Thymus (tissue), 14 donors: ENCODE measurements around the gene DELE1. TPM values are rescaled to one million over a fixed set of nuclear protein-coding genes. Genes with fewer than 3 reads are reported as not detected.

Experiments used
- DNase-seq, 9 donors: peaks; one replicate each; pipeline ENCODE4 v3.0.0-alpha.2; 2013; ENCODE audit warnings: low spot score in 9 of 9, low read depth in 6 of 9, missing footprints in 1 of 9
- H3K27ac ChIP-seq, 2 donors: one replicate each; pipeline ENCODE4 v1.5.1; 2013; ENCODE audit warnings: control low read depth in 1 of 2, low read depth in 1 of 2, low read length in 1 of 2, mild to moderate bottlenecking in 1 of 2, moderate library complexity in 1 of 2
- H3K27me3 ChIP-seq, 2 donors: one replicate each; pipeline ENCODE4 v1.5.1; 2013; ENCODE audit warnings: low read length in 1 of 2; ENCODE audit not compliant: control insufficient read depth in 2 of 2, insufficient read depth in 1 of 2
- H3K36me3 ChIP-seq, 2 donors: one replicate each; pipeline ENCODE4 v1.5.1; 2013; ENCODE audit warnings: low read length in 1 of 2, mild to moderate bottlenecking in 1 of 2, moderate library complexity in 1 of 2; ENCODE audit not compliant: control insufficient read depth in 2 of 2, insufficient read depth in 2 of 2
- H3K4me1 ChIP-seq, 2 donors: one replicate each; pipeline ENCODE4 v1.5.1; 2013; ENCODE audit warnings: low read length in 2 of 2; ENCODE audit not compliant: control insufficient read depth in 2 of 2, insufficient read depth in 2 of 2
- H3K4me3 ChIP-seq, 2 donors: one replicate each; pipeline ENCODE4 v1.5.1; 2013; ENCODE audit warnings: low read length in 2 of 2, control low read depth in 1 of 2, mild to moderate bottlenecking in 1 of 2
- H3K9me3 ChIP-seq, 2 donors: one replicate each; pipeline ENCODE4 v1.5.1; 2013; ENCODE audit warnings: low read length in 1 of 2, mild to moderate bottlenecking in 1 of 2; ENCODE audit not compliant: control insufficient read depth in 2 of 2, insufficient read depth in 1 of 2
- WGBS: extraction: QIAGEN DNeasy Blood & Tissue Kit; methylation state at CpG from one replicate; pipeline ENCODE4 v1.1.7; 2013; 5-methylcytosine and 5-hydroxymethylcytosine counted together
- long read RNA-seq, 10 donors: transcript quantifications; one replicate each; lab custom pipeline, GENCODE V29; 2026
- polyA plus RNA-seq: library from polyadenylated mRNA; stranded (reverse); fragments of 200-250 nt; gene quantifications from one replicate; pipeline ENCODE4 v1.2.3, GENCODE V29; 2013
- total RNA-seq: library from RNA; stranded (reverse); fragments of 120-200 nt; gene quantifications from one replicate; pipeline ENCODE4 v1.2.4, GENCODE V29; 2013
- donor health status: healthy.

DELE1 gene
- total RNA-seq (42.3 TPM), polyA plus RNA-seq (41.5 TPM)
- long read RNA-seq, donor 1, result 0 reads
- long read RNA-seq, donor 2, result 0 reads
- long read RNA-seq, donor 3, full-length matches to known transcripts, result 1 of 13 reads
- long read RNA-seq, donor 3, partial matches to known transcripts, result 12 of 13 reads
- long read RNA-seq, donor 3, other reads (novel, unspliced or antisense), result 0 of 13 reads
- long read RNA-seq, donor 4, partial matches to known transcripts, result 0 of 2 reads
- long read RNA-seq, donor 4, other reads (novel, unspliced or antisense), result 0 of 2 reads
- long read RNA-seq, donor 5, full-length matches to known transcripts, result 11 of 32 reads
- long read RNA-seq, donor 5, partial matches to known transcripts, result 21 of 32 reads
- long read RNA-seq, donor 5, other reads (novel, unspliced or antisense), result 0 of 32 reads
- long read RNA-seq, donor 6, full-length matches to known transcripts, result 3 of 3 reads
- long read RNA-seq, donor 6, partial matches to known transcripts, result 0 of 3 reads
- long read RNA-seq, donor 6, other reads (novel, unspliced or antisense), result 0 of 3 reads
- long read RNA-seq, donor 7, full-length matches to known transcripts, result 1 of 1 reads
- long read RNA-seq, donor 7, partial matches to known transcripts, result 0 of 1 reads
- long read RNA-seq, donor 7, other reads (novel, unspliced or antisense), result 0 of 1 reads
- long read RNA-seq, donor 8, partial matches to known transcripts, result 0 of 1 reads
- long read RNA-seq, donor 8, other reads (novel, unspliced or antisense), result 0 of 1 reads
- long read RNA-seq, donor 9, full-length matches to known transcripts, result 3 of 3 reads
- long read RNA-seq, donor 9, partial matches to known transcripts, result 0 of 3 reads
- long read RNA-seq, donor 9, other reads (novel, unspliced or antisense), result 0 of 3 reads
- long read RNA-seq, donor 10, full-length matches to known transcripts, result 4 of 4 reads
- long read RNA-seq, donor 10, partial matches to known transcripts, result 0 of 4 reads
- long read RNA-seq, donor 10, other reads (novel, unspliced or antisense), result 0 of 4 reads

GRCh38 chr5:141923448-141924313 lies at the start of gene DELE1:
Gene DELE1, plus strand, starts transcription at chr5:141923871. Its CDS starts 71 bp downstream, at chr5:141923942.
- Histone ChIP-seq H3K27ac (peak within 1 kb of the TSS; percentile 95 to 99), H3K36me3 (peaks cover 16 to 20% of the 10 kb centered on the region in 2 donors), H3K27me3 (no peaks in the 10 kb centered on the region), H3K9me3 (peaks cover 0 to 6% of the 10 kb centered on the region in 2 donors), H3K4me1 (peaks cover 6 to 13% of the 10 kb centered on the region in 2 donors), H3K4me3 (peak within 1 kb of the TSS; percentile 83 to 98)
- peak; percentile 75 to 94 (median 82) for DNase-seq
- under 1% methylated on average over 53 of the region's 53 CpGs for WGBS

GRCh38 chr5:141873933-141874261 lies 49.8 kb upstream of the DELE1 start:
- Histone ChIP-seq H3K4me1 (peaks cover 5 to 21% of the 10 kb centered on the region in 2 donors), H3K27me3 (peaks cover 49 to 97% of the 10 kb centered on the region in 2 donors), H3K4me3 (no peak overlapping the region), H3K27ac (no peak overlapping the region), H3K9me3 (peaks cover 0 to 8% of the 10 kb centered on the region in 2 donors), H3K36me3 (no peaks in the 10 kb centered on the region)
- 88% methylated on average over 3 of the region's 3 CpGs for WGBS
- no peak for DNase-seq

DNA sequence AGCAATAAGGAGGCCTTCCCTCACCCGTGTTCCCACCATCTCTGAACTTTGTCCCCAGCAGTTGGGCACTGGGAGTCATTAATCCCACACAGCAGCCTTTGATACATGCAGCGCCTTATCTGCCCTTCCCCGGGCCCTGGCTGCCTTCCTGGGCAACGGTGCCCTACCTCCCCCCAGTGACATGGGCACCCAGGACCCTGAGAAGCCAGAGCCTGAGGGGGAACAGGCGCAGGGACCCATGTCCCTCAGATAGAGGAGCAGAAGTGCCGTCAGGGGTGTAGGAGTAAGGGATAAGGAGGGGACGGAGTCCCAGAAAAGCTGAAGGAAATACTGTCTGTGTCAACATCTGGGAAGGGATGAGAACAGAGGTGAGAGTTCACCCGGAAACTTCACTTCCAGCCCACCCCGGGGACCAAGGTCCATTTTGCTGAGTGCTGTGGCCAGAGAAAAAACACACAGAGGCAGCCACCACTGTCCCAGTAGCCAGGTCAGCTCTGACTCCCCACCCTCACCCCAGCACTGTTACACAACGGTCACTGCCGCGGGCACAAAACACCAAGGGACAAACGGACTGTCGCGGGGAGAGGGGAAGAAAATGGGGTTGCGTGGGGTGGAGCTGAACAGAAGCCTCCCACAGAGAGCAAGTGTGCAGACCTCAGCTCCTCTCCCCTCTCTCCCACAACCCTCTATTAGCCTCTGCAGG lies 49.3 kb upstream of the DELE1 start:
- H3K36me3 ChIP-seq, result no peaks in the 10 kb centered on the region
- peaks cover 7 to 26% of the 10 kb centered on the region in 2 donors for H3K4me1 ChIP-seq
- H3K27me3 ChIP-seq, result peaks cover 51 to 97% of the 10 kb centered on the region in 2 donors
- H3K9me3 ChIP-seq, result peaks cover 0 to 8% of the 10 kb centered on the region in 2 donors
- no peak overlapping the region for H3K27ac ChIP-seq
- WGBS, result 70% methylated on average over 16 of the region's 16 CpGs
- H3K4me3 ChIP-seq, result no peak overlapping the region
- DNase-seq, result no peak

DNA sequence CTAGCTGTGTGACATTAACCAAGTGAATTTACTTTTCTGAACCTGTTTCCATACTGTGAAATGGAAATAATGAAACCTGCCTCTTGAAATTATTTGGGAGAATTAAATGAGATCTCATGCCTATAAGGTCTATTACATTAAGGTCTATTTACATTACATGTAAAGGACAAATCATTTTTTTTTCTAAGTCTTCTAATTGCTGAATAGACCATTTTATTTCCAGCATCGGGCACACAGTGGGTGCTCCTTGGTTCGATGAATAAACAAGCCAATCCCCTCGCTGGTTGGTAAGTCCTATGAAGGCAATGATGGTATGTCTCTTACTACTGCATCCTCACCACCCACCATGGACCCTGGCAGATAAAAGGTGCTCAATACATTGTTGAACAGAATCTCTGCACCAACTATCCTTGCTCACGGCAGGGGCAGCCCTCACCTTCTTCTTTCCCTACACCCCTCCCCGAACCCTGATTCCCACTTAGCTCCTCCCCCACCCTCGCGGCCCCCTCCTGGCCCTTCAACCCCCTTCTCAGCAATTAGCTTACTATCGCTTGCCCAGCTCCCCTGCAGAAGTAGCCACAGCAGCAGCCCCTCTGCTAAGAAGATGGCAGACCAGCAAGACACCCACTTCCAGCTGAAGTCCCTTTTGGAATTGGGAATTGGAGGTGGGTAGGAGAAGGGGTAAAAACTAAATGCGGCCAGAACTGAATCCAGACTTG lies 48.5 kb upstream of the DELE1 start:
- 25% methylated on average over 9 of the region's 9 CpGs for WGBS
- DNase-seq, result no peak
- peaks cover 51 to 97% of the 10 kb centered on the region in 2 donors for H3K27me3 ChIP-seq

DNA sequence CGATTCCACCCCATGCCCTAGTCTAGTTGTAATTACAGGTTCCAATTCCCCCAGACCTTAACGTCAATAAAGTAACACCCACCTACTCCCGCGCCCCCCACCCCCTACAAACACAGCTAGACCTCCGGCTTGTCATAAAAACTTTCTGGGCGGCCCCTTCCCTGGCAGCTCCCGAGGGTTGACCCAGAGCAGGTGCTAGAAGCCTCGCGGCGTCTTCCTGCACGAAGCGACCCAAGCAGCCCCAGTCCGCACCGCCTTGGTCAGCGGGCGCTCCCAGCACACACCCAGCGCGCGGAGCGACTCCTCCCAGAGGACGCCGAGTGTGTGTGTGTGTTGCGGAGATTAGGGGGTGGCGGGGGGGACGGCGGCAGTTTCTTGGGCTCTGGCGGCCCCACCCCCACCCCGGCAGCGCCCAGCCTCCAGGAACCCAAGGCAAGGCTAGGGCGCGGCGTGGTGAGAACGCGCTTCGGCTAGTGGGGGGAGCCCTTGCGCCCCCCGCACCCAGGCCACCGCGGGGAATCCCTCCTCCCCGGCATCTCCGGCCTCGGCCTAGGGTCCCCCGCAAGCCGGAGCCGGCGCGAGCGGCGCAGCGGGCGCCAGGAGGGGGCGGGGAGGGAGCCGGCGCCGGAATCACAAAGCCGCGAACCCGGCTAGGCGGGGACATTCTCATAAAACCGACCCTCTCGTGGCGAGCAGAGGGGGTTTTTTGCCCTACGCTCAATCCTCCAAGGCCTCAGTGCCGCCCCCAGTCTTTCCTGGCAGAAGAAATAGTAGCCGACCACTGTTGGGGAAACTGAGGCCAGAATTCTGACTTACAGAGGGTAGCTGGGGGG lies 47.7 kb upstream of the DELE1 start:
- 2% methylated on average over 65 of the region's 65 CpGs for WGBS
- peaks cover 7 to 26% of the 10 kb centered on the region in 2 donors for H3K4me1 ChIP-seq

More for the DNA sequence above, 48.5 kb upstream of the DELE1 start:
- Histone ChIP-seq H3K4me1 (peaks cover 7 to 26% of the 10 kb centered on the region in 2 donors), H3K36me3 (no peaks in the 10 kb centered on the region), H3K4me3 (no peak overlapping the region), H3K27ac (no peak overlapping the region), H3K9me3 (peaks cover 0 to 8% of the 10 kb centered on the region in 2 donors)

GRCh38 chr5:141876628-141877355 lies 46.9 kb upstream of the DELE1 start:
- Histone ChIP-seq H3K27ac (no peak overlapping the region), H3K4me3 (peak overlapping the region in 1 of 2 donors; percentile 1), H3K36me3 (no peaks in the 10 kb centered on the region), H3K9me3 (peaks cover 0 to 8% of the 10 kb centered on the region in 2 donors), H3K4me1 (peaks cover 7 to 26% of the 10 kb centered on the region in 2 donors), H3K27me3 (peaks cover 64 to 97% of the 10 kb centered on the region in 2 donors)
- 5% methylated on average over 42 of the region's 42 CpGs for WGBS
- DNase-seq, result peak in 1 of 9 donors; percentile 15

More for the DNA sequence above, 47.7 kb upstream of the DELE1 start:
- Histone ChIP-seq H3K9me3 (peaks cover 0 to 8% of the 10 kb centered on the region in 2 donors), H3K36me3 (no peaks in the 10 kb centered on the region), H3K27ac (no peak overlapping the region), H3K27me3 (peaks cover 56 to 97% of the 10 kb centered on the region in 2 donors), H3K4me3 (peak overlapping the region in 1 of 2 donors; percentile 12)
- no peak for DNase-seq
